Karpas-422 (cell line): Measurements from ENCODE around the gene TOX2. TPM values are rescaled to one million over a fixed set of nuclear protein-coding genes. Genes with fewer than 3 reads are reported as not detected.
A peak's percentile ranks its signal among the peaks of the same experiment; 100 is the strongest.

Source experiments
- DNase-seq: peaks from one replicate; pipeline ENCODE4 v3.0.0-alpha.2; 2015
- H2AFZ ChIP-seq: fragments of 200-600 bp; sonication (generic); 2 replicates; pipeline ENCODE4 v1.6.1; 2014; ENCODE audit warnings: antibody characterized with exemption, low read length, mixed read lengths
- H3K27ac ChIP-seq: fragments of 200-600 bp; sonication (generic); 2 replicates; pipeline ENCODE4 v1.5.1; 2014; ENCODE audit warnings: mild to moderate bottlenecking, low read length, moderate library complexity
- H3K27me3 ChIP-seq: fragments of 200-600 bp; sonication (generic); 2 replicates; pipeline ENCODE4 v1.6.1; 2014; ENCODE audit warnings: low read length, mixed read lengths
- H3K36me3 ChIP-seq: fragments of 200-600 bp; sonication (generic); 2 replicates; pipeline ENCODE4 v1.6.1; 2014; ENCODE audit warnings: low read length, mixed read lengths; ENCODE audit not compliant: insufficient read depth
- H3K4me1 ChIP-seq: fragments of 200-600 bp; sonication (generic); 2 replicates; pipeline ENCODE4 v1.6.1; 2014; ENCODE audit warnings: mild to moderate bottlenecking, low read length, mixed read lengths
- H3K4me2 ChIP-seq: fragments of 200-600 bp; sonication (generic); 2 replicates; pipeline ENCODE4 v1.6.1; 2014; ENCODE audit warnings: low read length, low read depth, mild to moderate bottlenecking; ENCODE audit not compliant: poor library complexity, severe bottlenecking
- H3K4me3 ChIP-seq: fragments of 200-600 bp; sonication (generic); 2 replicates; pipeline ENCODE4 v1.5.1; 2014; ENCODE audit warnings: mild to moderate bottlenecking, antibody characterized with exemption, low read length, mixed read lengths
- H3K79me2 ChIP-seq: fragments of 200-600 bp; sonication (generic); 2 replicates; pipeline ENCODE4 v1.6.1; 2014; ENCODE audit warnings: mild to moderate bottlenecking, low read length, mixed read lengths
- H3K9ac ChIP-seq: fragments of 200-600 bp; sonication (generic); 2 replicates; pipeline ENCODE4 v1.6.0; 2014; ENCODE audit warnings: low read length
- H3K9me2 ChIP-seq: fragments of 200-600 bp; sonication (generic), shearing (Covaris generic); replicated peaks from 2 replicates; pipeline ENCODE4 v1.6.0; 2014; ENCODE audit warnings: mild to moderate bottlenecking, low read length, moderate library complexity; ENCODE audit not compliant: insufficient read depth
- H3K9me3 ChIP-seq: fragments of 300-700, 200-600 bp; sonication (generic); 2 replicates; pipeline ENCODE4 v1.6.1; 2014; ENCODE audit warnings: low read length, mixed read lengths
- H4K20me1 ChIP-seq: fragments of 200-600 bp; sonication (generic); 2 replicates; pipeline ENCODE4 v1.6.1; 2014; ENCODE audit warnings: mild to moderate bottlenecking, antibody characterized with exemption, low read length, low read depth; ENCODE audit not compliant: insufficient read depth
- total RNA-seq: library from RNA; depleted of rRNA; stranded (reverse); fragments of >200 nt; shearing (Covaris generic); gene quantifications from 2 replicates; pipeline ENCODE4 v1.2.3, GENCODE V29; 2014; ENCODE audit warnings: low replicate concordance

Gene TOX2
- total RNA-seq, 1 experiment from 2014 or later = 42.9 TPM

GRCh38 chr20:44030394-44030793 is 115.7 kb downstream of the TOX2 start:
- DNase-seq = no peak
- Histone ChIP-seq H2AFZ (no peak overlapping the region), H3K9ac (peak overlapping the region; percentile 45), H3K27ac (peak overlapping the region; percentile 94), H3K9me2 (no peaks in the 10 kb centered on the region), H3K4me3 (no peak overlapping the region), H3K79me2 (peaks cover 81% of the 10 kb centered on the region), H3K27me3 (no peaks in the 10 kb centered on the region), H3K4me1 (peaks cover 97% of the 10 kb centered on the region), H3K9me3 (no peaks in the 10 kb centered on the region), H3K36me3 (peaks cover 16% of the 10 kb centered on the region; the same call in 1 of the 2 replicates), H4K20me1 (no peaks in the 10 kb centered on the region), H3K4me2 (peak overlapping the region; percentile 57)

GRCh38 chr20:44031001-44031574 is 116.4 kb downstream of the TOX2 start:
- Histone ChIP-seq H3K9me2 (no peaks in the 10 kb centered on the region), H3K27me3 (no peaks in the 10 kb centered on the region), H3K27ac (peak overlapping the region; percentile 94), H3K4me3 (0 out of 2 replicates have a peak overlapping the region, but pooled peaks have one; percentile 22), H3K9ac (peak overlapping the region; percentile 68), H2AFZ (no peak overlapping the region), H3K9me3 (no peaks in the 10 kb centered on the region), H4K20me1 (no peaks in the 10 kb centered on the region), H3K36me3 (peaks cover 14% of the 10 kb centered on the region; the same call in 1 of the 2 replicates), H3K4me1 (peaks cover 99% of the 10 kb centered on the region), H3K79me2 (peaks cover 82% of the 10 kb centered on the region), H3K4me2 (peak overlapping the region; percentile 57)
- no peak for DNase-seq

GRCh38 chr20:44031781-44032582 is 117.3 kb downstream of the TOX2 start:
- Histone ChIP-seq H3K9me3 (no peaks in the 10 kb centered on the region), H3K79me2 (peaks cover 82% of the 10 kb centered on the region), H3K36me3 (peaks cover 14% of the 10 kb centered on the region; the same call in 1 of the 2 replicates), H2AFZ (no peak overlapping the region), H3K4me1 (peaks cover 100% of the 10 kb centered on the region), H3K27me3 (no peaks in the 10 kb centered on the region), H3K4me3 (peak overlapping the region; percentile 22), H3K9ac (peak overlapping the region; percentile 68), H3K4me2 (peak overlapping the region; percentile 57), H4K20me1 (no peaks in the 10 kb centered on the region), H3K9me2 (no peaks in the 10 kb centered on the region), H3K27ac (peak overlapping the region; percentile 94)
- peak; percentile 57 for DNase-seq

- H3K36me3 ChIP-seq = peaks cover 17% of the 10 kb centered on the region; the same call in 1 of the 2 replicates
- peak overlapping the region; percentile 94 for H3K27ac ChIP-seq
- peaks cover 98% of the 10 kb centered on the region for H3K4me1 ChIP-seq
- peak overlapping the region; percentile 57 for H3K4me2 ChIP-seq
- H2AFZ ChIP-seq = no peak overlapping the region
- peak overlapping the region; percentile 22 for H3K4me3 ChIP-seq
- no peaks in the 10 kb centered on the region for H4K20me1 ChIP-seq
- no peaks in the 10 kb centered on the region for H3K27me3 ChIP-seq
- H3K9me2 ChIP-seq = no peaks in the 10 kb centered on the region
- peaks cover 83% of the 10 kb centered on the region for H3K79me2 ChIP-seq
- H3K9ac ChIP-seq = peak overlapping the region; percentile 68
- DNase-seq = peak; percentile 77
- no peaks in the 10 kb centered on the region for H3K9me3 ChIP-seq
Observed at GRCh38 chr20:44032583-44033331, 118.1 kb downstream of the TOX2 start.

GRCh38 chr20:44033344-44033743 is 118.7 kb downstream of the TOX2 start:
- peak; percentile 74 for DNase-seq
- Histone ChIP-seq H4K20me1 (no peaks in the 10 kb centered on the region), H3K9me3 (no peaks in the 10 kb centered on the region), H3K4me1 (peaks cover 92% of the 10 kb centered on the region), H3K27ac (peak overlapping the region; percentile 94), H2AFZ (no peak overlapping the region), H3K4me2 (peak overlapping the region; percentile 57), H3K9ac (peak overlapping the region; percentile 68), H3K27me3 (no peaks in the 10 kb centered on the region), H3K9me2 (no peaks in the 10 kb centered on the region), H3K79me2 (peaks cover 83% of the 10 kb centered on the region), H3K4me3 (no peak overlapping the region), H3K36me3 (peaks cover 17% of the 10 kb centered on the region; the same call in 1 of the 2 replicates)

- H3K4me2 ChIP-seq = peak overlapping the region; percentile 10
- H3K9me2 ChIP-seq = no peaks in the 10 kb centered on the region
- H3K79me2 ChIP-seq = peaks cover 84% of the 10 kb centered on the region
- no peaks in the 10 kb centered on the region for H4K20me1 ChIP-seq
- no peak overlapping the region for H3K4me3 ChIP-seq
- H3K27ac ChIP-seq = peak overlapping the region; percentile 94
- peaks cover 90% of the 10 kb centered on the region for H3K4me1 ChIP-seq
- H2AFZ ChIP-seq = no peak overlapping the region
- DNase-seq = no peak
- H3K9ac ChIP-seq = peak overlapping the region; percentile 68
- no peaks in the 10 kb centered on the region for H3K27me3 ChIP-seq
- H3K36me3 ChIP-seq = peaks cover 17% of the 10 kb centered on the region; the same call in 1 of the 2 replicates
- no peaks in the 10 kb centered on the region for H3K9me3 ChIP-seq
Observed at GRCh38 chr20:44033873-44034272, 119.2 kb downstream of the TOX2 start.

GRCh38 chr20:44034451-44034850 is 119.8 kb downstream of the TOX2 start:
- peaks cover 90% of the 10 kb centered on the region for H3K4me1 ChIP-seq
- peak overlapping the region; percentile 12 for H3K4me2 ChIP-seq
- no peak for DNase-seq
- H3K27ac ChIP-seq = peak overlapping the region; percentile 94
- H3K9me2 ChIP-seq = no peaks in the 10 kb centered on the region
- peaks cover 84% of the 10 kb centered on the region for H3K79me2 ChIP-seq
- no peaks in the 10 kb centered on the region for H3K9me3 ChIP-seq
- H3K36me3 ChIP-seq = peaks cover 17% of the 10 kb centered on the region; the same call in 1 of the 2 replicates
- H3K27me3 ChIP-seq = no peaks in the 10 kb centered on the region
- H2AFZ ChIP-seq = no peak overlapping the region
- no peaks in the 10 kb centered on the region for H4K20me1 ChIP-seq
- peak overlapping the region; percentile 68 for H3K9ac ChIP-seq
- H3K4me3 ChIP-seq = no peak overlapping the region
